AG08395 (cell line): ENCODE results near the gene STN1.

Source experiments
- DNase-seq: peaks from one replicate; pipeline ENCODE4 v3.0.0; 2012; ENCODE audit warnings: mixed read lengths, low spot score

The STN1 gene

DNA sequence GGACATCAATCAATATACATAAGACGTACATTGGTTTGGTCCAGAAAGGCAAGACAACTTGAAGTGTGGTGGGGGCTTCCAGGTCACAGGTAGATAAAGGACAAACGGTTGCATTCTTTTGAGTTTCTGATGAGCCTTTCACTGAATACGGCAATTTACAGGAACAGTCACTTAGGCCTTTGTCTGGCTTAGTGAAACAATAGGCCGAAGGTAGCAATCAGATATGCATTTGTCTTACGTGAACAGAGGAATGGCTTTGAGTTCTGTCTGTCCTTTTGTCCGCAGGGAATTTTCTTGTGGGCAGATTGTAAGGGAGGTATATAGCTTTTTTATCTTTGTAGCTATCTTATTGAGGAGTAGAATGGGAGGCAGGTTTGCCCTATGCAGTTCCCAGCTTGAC, 10.8 kb upstream of the STN1 start:
- DNase-seq = no peak

DNA sequence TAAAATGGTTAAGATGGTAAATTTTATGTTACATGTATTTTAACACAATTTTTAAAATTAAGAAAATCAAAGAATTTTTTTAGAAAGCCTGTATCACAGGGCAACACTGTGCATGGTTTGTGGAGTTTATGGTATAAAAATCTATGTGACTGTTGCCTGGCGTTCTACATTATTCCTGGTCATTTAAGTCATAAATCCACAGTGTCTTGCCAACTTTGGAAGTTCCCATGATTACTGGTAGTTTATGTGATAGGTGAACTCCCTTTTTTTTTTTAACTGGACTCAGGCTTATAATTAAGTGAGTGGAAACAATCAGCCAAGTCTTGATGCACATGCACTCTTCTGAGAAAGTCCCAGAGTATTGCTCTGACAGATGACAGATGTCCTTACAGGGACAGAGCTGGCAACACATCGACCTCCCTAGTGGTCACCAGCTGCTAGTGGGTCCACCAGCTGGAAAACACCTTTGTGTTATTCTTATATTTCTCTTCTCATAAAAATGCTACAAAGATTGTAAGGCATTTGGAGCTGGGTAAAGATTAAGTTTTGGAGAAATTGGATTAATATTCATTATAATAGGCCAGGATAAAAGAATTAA, 8.8 kb upstream of the STN1 start:
- DNase-seq = no peak

DNA sequence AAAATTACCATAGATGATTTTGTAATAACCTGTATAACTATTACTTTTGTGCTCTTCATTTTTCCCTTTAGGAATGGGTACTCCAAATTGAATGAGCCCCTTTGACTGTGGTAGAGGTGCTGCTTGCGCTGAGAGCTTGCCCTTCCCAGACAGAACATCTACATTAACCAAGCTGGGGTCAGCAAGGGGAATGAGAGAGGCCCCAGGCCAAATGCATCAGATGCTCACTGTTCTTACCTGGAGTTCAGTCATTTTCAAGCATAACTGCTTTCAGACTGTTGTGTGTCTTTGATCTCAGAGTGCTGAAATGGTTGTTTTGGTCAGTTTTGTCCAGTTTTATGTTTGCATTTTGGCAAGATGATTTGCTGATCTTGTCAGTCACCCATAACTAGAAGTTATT, 7.6 kb upstream of the STN1 start:
- no peak for DNase-seq

DNA sequence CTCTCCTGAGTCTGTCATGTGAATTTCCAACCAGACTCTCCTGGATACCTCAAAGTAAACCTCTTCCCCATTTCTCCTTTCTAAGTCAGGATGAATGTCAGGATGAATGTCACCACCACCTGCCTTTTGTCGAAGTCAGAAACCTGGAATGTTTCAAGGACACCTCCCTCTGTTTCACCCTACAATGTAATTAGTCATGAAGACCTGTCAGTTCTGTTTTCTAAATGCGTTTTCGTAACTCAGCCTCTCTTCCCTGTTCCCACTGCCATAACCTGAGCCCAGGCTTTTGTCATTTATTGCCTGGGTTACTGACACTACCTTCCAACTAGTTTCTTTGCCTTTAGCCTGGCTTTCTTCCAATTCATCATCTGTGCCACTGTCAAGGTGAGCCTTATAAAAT, 5.5 kb upstream of the STN1 start:
- DNase-seq = no peak

DNA sequence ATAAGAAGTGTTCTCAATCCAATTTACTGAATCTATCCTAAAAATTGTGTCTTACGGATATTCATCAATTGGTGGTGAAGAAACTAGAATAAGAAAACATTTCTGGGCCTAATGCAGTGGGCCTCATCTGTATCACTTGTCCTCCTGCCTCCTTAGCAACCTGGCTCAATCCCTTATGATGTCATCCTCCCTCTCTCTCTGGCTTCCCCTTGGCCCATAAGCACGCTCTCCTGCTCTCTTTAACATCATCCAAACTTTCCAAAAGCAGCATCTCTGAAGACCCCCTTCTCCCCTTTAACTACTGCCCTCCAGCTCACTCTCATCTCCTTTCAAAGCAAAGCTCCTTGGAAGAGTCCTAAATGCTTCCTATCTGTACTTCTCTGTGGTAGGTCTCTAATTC, 4.7 kb upstream of the STN1 start:
- DNase-seq = no peak

DNA sequence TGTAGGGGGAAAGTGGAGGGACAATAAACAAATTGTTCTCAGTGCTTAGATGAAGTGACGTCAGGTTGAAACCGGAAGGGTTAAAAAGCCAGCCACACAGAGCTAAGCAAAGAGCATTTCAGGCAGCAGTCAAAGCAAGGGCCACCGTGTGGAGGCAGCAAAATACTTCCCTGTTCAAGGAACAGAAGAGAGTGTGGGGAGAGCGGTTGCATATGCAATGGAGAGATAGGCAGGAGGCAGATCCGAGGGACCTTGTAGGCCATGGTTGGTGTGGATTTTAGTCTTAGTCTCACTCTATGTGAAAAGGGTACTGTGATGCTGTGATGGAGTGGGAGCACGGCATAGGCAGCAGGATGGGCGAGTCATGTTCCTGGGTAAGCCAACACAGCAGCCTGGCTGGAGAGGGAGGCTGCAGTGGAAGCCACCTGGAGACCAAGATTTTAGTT, 3.8 kb upstream of the STN1 start:
- DNase-seq = no peak

- DNase-seq = no peak
Observed at GRCh38 chr10:103921248-103921647, 3.3 kb upstream of the STN1 start.

DNA sequence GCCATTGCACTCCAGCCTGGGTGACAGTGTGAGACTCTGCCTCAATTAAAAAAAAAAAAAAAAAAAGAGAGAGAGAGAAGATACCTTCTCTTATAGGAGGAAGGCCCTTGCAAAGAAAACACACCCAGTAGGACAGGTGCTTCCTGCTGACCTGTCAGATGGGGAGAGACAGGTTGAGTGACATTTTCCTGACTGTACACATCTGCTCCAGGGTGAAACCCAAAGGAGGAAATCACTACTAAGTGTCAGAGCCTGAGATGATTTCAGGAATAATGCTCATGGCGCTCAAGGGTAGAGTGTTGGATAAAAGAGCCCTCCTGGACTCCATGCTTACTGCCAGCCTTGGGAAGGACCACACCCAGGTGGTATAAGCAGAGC, 1.7 kb upstream of the STN1 start:
- DNase-seq = no peak

GRCh38 chr10:103917302-103918052, 507 bp downstream of the STN1 start:
- peak; percentile 41 for DNase-seq

- DNase-seq = no peak
Observed at GRCh38 chr10:103916876-103917275, 1.1 kb downstream of the STN1 start.

DNA sequence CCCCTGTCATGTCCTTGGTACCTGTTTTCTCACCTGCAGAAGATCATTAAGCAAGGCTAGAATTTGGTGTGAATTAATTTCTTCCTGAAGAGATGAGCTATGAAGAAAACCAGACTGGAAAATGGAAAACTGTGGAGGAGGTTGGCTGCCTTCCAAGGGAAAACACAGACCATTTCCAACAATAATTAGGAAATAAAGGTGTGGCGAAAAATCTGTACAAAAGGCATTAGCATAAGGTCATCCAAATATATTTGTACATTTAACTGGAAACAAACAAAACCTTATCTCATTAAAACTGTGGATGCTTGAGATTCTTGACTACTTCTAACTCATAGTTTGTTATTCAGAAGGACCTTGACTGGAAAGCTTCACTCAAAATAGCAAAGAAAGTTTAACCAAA, 1.7 kb downstream of the STN1 start:
- no peak for DNase-seq

- no peak for DNase-seq
Observed at GRCh38 chr10:103915796-103916195, 2.2 kb downstream of the STN1 start.

GRCh38 chr10:103912759-103913158, 5.2 kb downstream of the STN1 start:
- no peak for DNase-seq

DNA sequence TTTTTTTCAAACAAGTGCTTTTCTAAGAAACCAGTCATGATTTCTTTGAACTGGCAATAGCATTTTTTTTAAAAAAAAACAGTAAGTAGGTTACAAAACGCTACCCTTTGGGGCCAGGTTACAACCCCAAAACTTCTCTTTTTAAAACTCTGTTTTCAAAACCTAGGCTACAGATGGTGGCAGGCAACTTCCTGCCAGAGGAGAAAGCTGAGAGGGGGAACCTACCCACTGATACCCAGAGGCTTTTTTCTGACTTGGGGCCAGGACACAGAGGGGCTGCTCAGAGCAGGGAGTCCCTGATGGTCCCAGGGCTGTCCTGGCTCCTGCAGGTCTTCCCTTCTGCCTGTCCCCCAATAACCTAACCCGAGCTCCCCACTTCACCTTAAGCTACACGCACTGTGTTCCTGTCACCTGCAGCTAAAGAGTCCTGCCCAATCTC, 6.9 kb downstream of the STN1 start:
- no peak for DNase-seq

DNA sequence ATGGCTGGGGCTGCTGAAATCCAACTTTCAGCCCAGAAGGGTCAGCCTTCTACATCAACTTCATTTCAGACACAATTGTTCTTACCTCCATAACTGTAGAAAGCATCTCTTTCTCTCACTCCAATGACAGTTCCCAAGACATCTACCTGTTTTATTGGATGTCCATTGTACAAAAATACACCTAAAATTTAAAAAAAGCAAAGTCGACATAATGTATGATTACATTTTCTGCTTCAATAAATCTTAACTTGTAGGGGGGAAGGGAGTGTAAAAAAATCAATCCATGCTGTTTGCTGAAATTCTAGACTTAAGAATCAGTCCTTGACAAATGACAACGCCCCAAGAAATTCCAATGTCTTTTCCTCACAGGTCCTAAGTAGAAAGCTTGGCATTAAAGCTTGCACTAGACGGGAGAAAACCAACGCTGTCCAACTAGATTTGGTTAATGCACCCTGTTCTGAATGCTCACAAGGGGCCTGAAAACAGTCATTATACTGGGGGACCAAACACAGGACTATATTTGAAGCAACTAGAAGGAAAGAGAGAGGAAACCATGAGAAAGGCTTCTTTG, 7.5 kb downstream of the STN1 start:
- no peak for DNase-seq

GRCh38 chr10:103905441-103905840, 12.5 kb downstream of the STN1 start:
- no peak for DNase-seq

DNA sequence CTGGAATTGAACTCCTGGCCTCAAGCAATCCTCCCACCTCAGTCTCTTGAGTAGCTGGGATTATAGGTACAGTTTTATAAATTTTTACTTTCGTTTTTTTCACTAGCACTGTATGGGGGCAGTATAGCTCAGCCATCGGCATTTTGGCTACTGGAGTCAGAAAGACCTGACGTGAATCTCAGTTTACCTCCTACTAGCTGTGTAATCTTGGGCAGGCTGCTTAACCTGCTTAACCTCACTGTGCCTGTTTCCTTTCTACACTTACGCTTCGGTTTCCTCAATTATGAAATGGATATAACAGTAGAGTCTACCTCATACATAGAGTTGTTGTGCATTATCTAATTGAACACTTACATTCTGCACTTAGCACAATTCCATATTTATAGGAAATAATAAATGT, 16.7 kb downstream of the STN1 start:
- DNase-seq = no peak

DNA sequence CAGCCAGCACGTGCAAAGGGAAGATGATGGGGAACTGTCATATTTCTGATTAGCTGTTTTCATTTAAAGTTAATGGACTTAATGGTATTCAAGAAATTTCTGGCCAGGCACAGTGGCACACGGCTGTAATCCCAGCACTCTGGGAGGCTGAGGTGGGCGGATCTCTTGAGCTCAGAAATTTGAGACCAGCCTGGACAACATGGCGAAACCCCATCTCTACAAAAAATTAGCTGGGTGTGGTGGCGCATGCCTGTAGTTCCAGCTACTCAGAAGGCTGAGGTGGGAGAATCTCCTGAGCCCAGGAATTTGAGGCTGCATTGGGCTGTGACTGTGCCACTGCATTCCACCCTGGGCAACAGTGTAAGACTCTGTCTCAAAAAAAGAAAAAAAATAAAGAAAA, 18.7 kb downstream of the STN1 start:
- no peak for DNase-seq

- DNase-seq = no peak
Observed at GRCh38 chr10:103897241-103897774, 20.7 kb downstream of the STN1 start.

GRCh38 chr10:103896225-103896624, 21.8 kb downstream of the STN1 start:
- peak; percentile 18 for DNase-seq

DNA sequence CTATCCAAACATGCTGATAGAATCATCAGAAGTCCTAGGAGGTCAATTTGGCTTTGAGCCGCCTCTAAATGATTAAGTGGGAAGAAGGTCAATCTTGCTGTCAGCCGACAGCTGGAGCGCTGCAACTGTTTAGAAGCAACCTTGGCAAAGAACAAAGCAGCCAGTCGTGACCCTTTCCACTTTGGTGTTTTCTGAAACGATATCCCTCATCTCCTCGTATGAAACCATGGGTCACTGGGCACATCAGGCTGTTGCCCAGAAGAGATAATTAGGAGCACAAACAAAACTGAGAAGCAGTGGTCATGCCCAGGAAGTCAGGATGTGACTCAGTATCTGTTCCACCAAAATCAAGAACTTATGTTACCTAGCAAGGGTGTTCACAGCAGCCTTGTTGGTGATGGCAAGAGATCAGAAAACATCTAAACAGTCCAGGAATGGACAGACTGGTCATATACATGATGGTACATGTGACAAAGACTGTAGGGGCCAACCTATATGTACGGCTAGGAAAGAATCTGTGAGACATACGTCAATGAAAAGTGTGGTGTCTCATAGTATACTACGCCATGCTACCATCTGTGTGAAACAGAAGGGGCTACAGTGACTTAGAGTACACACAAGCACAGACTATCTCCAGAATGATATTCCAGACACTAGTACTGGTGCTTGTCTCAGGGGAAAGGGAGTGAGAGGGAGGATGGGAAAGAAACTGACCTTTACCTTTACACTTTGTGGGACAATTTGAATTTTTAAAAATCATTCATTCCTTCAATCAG, 22.4 kb downstream of the STN1 start:
- DNase-seq = peak; percentile 80

GRCh38 chr10:103894441-103894864, 23.5 kb downstream of the STN1 start:
- DNase-seq = peak; percentile 25

- DNase-seq = no peak
Observed at GRCh38 chr10:103893817-103894216, 24.2 kb downstream of the STN1 start.
